Mammary epithelial cell (primary cell): ENCODE data around the gene NBEA.

ENCODE experiments used
- CTCF ChIP-seq, 2 donors: IDR thresholded peaks in 1 of 2; conservative IDR thresholded peaks in 1 of 2; 2 replicates each; pipeline ENCODE4 v1.5.1; 2011 to 2012; ENCODE audit warnings: inconsistent platforms in 2 of 2, low read length in 2 of 2, mild to moderate bottlenecking in 2 of 2, control low read depth in 1 of 2, low read depth in 1 of 2; ENCODE audit not compliant: insufficient read depth in 1 of 2; ENCODE audit errors: extremely low read depth in 1 of 2
- EZH2 ChIP-seq: IDR thresholded peaks from 2 replicates; pipeline ENCODE4 v1.6.1; 2012; ENCODE audit warnings: low read length, inconsistent platforms, borderline replicate concordance

GRCh38 chr13:35500144-35500543, 558.1 kb downstream of the NBEA start:
- TF ChIP-seq CTCF (conservative IDR thresholded peaks at IDR 0.05 in 1 of 2, IDR thresholded peaks at IDR 0.05 in 1 of 2; ENCODE audit: extremely low read depth in 1 of 2, insufficient read depth in 1 of 2, low read depth in 1 of 2, low read length in 2 of 2) (no peak), EZH2 (no peak)
